Measurements from ENCODE around the gene MRGPRD.
"Not testable (repeated sequence)": the region's sequence is repeated elsewhere in the genome, so short reads cannot be mapped to it uniquely, and the experiment has no call there.

The MRGPRD gene

GRCh38 chr11:68992743-68993255 lies 12.0 kb upstream of the MRGPRD start:
- DNase-seq, result no peak

GRCh38 chr11:68990995-68991780 lies 10.4 kb upstream of the MRGPRD start:
- no peak for DNase-seq

GRCh38 chr11:68989936-68990606 lies 9.3 kb upstream of the MRGPRD start:
- no peak for DNase-seq

GRCh38 chr11:68988491-68988890 lies 7.7 kb upstream of the MRGPRD start:
- no peak for DNase-seq

- DNase-seq, result no peak
These were observed 6.4 kb upstream of the MRGPRD start for GRCh38 chr11:68987211-68987610.

GRCh38 chr11:68983801-68984200 lies 3.0 kb upstream of the MRGPRD start:
- DNase-seq, result no peak

DNA sequence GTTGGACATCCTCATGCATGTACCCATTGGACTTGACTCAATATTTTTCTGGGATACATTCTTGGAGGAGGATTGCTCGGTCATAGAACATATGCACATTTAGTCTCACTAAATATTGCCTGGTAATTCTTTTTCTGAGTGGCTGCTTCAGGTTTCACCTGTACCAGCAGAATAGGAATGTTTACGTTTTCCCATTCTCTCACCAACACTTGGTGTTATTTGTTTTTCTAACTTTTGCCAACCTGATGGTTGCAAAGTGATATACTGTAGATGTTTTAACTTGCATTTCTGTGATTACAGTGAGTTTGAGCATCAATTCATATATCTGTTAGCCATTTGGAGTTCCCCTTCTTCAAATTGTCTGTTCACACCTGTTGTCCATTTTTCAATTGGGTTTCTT lies 1.3 kb upstream of the MRGPRD start:
- DNase-seq, result no peak

DNA sequence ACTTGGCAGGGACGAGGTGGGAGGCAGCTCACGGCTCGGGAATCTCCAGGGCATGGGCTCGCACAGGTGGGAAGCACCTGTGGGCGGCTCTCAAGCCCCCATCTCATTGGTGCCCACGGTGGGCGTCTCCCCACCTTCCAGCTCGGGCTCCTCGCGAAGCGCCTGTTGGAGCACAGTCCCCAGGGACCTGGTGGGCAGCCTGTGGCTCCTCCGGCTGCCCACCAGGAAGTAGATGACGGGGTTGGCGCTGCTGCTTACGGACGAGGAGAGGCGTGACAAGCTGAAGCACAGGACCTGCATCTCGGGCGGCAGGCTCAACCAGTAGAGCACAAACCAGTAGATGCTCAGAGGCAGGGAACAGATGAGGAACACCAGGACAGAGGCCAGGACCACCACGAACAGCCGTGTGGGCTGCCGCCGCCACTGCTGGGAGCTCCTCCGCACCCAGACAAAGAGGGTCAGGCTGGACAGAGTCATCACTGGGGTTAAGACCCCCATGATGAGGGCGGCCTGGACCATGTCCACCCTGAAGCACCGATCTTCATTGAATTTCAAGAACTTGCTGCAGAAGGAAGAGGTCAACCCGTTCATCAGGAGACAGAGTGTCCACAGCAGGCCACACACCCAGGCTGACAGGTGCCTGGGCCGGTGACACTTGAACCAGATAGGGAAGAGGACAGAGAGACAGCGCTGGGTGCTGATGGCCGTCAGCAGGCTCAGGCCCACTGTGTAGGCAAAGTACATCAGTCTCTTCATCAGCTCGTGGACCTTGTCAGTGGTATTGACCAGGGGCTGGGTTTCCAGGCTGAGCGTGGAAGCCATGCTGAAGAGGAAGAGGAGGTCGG lies 633 bp downstream of the MRGPRD start:
- DNase-seq, result no peak

- no peak for DNase-seq
These were observed 1.7 kb downstream of the MRGPRD start for GRCh38 chr11:68978931-68979594.

DNA sequence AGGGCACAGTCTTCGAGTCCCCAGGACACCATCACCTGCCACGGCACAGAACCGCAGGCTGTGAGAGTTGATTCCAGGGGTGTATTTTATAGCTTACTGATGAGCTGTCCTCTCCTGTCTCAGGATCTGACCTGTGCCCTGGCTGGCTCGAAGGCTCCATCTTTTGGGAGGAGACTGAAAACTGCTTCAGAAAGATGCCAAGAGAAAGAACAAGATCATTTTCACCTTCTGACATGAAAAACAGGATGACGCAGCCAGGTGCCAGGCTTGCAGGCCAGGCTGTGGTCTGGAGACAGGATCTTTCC lies 2.2 kb downstream of the MRGPRD start:
- DNase-seq, result no peak

- no peak for DNase-seq
These were observed 2.8 kb downstream of the MRGPRD start for GRCh38 chr11:68977781-68978625.

DNA sequence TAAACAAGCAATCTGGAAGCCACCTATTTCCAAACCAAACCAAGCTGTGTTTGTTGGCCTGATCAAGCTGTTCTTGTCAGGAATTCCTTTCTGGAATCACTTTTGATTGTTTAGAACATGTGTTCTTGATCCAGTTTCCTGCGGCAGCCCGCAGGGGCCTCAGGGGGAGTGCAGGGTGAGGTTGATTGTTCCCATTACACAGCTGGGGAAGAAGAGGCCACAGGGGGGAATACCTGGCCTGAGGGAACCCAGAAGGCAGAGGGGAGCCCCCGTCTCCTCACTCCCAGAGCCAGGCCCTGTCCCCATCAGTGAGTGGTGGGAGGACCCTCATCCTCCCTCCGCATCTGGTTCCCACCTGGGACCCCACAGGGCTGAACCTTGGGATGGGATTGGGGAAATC lies 4.2 kb downstream of the MRGPRD start:
- no peak for DNase-seq

GRCh38 chr11:68976095-68976494 lies 4.7 kb downstream of the MRGPRD start:
- DNase-seq, result no peak

- no peak for DNase-seq
These were observed 6.2 kb downstream of the MRGPRD start for GRCh38 chr11:68974421-68975194.

DNA sequence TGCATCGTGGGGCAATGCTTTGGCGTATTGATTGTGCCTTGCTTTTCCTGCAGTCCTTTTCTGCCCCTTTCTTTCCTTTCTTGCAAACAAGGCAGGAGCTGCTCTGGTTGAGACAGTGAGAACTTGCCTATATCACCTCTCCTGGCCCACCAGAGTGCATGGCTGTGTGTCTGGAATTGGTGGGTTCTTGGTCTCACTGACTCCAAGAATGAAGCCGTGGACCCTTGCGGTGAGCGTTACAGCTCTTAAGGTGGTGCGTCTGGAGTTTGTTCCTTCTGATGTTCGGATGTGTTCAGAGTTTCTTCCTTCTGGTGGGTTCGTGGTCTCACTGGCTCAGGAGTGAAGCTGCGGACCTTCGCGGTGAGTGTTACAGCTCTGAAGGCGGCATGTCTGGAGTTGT lies 7.1 kb downstream of the MRGPRD start:
- DNase-seq, result not testable (repeated sequence)

- no peak for DNase-seq
These were observed 7.6 kb downstream of the MRGPRD start for GRCh38 chr11:68973219-68973618.

DNA sequence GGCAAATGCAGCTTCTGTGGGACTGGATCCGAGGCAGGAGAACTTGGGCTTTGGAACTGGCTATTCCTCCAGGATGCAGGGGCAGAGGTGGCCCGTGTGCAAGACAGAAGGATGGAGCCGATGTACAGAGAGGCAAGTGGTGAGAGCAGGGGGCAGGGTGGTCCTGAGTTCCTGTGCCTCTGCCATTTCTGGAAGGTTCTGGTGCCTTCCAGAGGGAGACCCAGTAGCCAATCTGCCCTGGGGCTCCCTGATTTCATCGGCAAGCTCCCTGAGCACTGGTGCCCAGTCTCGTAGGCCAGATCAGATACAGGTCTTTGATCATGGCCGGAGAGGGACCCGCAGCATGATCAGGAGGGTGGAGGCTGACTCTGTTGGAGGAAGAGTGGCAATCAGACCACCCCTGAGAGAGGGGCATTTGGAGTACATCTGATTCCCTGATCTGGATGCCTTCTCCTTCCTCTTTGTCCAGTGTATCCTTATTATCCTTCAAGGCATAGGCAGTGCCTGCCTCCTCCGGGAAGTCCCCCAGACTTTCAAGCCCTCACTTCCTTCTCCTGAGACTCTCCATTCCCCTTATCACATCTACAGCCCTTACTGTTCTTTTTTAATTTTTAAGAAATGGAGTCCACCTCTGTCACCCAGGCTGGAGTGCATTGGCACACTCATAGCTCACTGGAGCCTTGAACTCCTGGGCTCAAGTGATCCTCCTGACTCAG lies 9.7 kb downstream of the MRGPRD start:
- no peak for DNase-seq

DNA sequence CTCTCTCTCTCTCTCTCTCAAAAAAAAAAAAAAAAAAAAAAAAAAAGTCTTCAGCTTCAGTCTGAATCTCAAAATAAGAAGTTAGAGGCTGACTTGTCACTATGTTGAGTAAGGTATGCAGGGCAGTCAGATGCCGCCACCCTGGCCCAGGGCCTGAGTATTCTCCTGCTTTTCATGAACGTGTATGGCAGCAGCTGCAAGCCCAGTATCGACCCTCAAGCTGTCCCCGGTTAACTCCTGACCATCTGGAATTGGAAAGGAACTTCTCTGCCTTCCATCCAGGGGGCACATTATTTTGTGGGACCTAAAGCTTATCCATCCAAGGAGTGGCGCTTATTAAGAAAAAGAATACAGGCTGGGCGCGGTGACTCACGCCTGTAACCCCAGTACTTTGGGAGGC lies 11.4 kb downstream of the MRGPRD start:
- DNase-seq, result no peak

DNA sequence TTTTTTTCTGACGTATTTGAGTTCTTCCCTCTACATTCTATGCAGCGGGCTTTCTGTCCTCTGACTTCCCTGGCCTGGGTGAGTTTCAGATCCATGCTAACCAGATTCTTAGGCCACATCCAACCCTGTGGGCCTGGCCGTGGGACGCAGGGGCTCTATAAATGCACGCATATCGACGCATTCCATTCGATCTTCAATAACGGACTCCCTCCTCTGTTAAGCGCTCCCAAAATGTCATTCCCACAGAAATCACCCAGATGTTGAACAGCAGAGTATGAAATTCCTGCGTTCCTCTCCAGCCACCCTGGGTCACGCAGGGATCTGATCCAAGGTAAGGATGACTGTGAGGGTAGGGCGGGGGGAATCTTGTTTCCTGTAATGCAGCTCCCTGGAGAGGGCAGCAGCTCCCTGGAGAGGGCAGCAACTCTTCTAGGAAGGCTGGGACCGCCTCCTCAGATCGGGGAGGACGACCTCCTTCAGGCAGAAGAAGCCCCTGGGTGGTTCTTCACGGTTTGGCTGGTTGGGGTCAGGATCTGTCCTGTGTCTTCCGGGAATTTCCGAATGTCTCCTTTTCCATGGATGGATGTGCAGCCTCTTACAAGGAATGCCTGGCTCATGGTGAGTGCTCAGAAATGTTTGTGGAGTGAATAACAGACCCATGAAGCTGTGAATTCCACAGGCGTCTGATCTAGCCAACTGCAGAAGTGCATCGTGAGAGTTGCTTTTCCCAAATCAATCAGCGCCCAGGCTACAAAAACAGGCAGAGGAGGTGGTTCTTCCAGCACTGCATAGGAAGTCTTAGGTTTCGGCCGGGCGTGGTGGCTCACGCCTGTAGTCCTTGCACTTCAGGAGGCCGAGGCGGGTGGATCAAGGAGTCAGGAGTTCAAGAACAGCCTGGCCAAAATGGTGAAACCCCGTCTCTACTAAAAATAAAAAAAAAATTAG lies 12.2 kb downstream of the MRGPRD start:
- no peak for DNase-seq
